KMS-11 (cell line): ENCODE data around the gene P2RY14.
"Not testable (repeated sequence)": the region's sequence is repeated elsewhere in the genome, so short reads cannot be mapped to it uniquely, and the experiment has no call there.

Experiments used
- H2AFZ ChIP-seq: fragments of 200-600 bp; sonication (generic); 2 replicates; pipeline ENCODE4 v1.6.1; 2016; ENCODE audit warnings: antibody characterized with exemption, mixed run types, low read depth
- H3K27ac ChIP-seq: fragments of 200-600 bp; sonication (generic); 2 replicates; pipeline ENCODE4 v1.6.1; 2016; ENCODE audit warnings: mild to moderate bottlenecking, mixed run types
- H3K27me3 ChIP-seq: fragments of 200-600 bp; sonication (generic); 2 replicates; pipeline ENCODE4 v1.6.1; 2017; ENCODE audit warnings: mild to moderate bottlenecking, low read depth, mixed run types, moderate library complexity; ENCODE audit not compliant: insufficient read depth
- H3K36me3 ChIP-seq: fragments of 200-600 bp; sonication (generic); 2 replicates; pipeline ENCODE4 v1.6.1; 2017; ENCODE audit warnings: mild to moderate bottlenecking, mixed run types; ENCODE audit not compliant: insufficient read depth
- H3K4me1 ChIP-seq: fragments of 200-600 bp; sonication (generic); 2 replicates; pipeline ENCODE4 v1.6.1; 2016; ENCODE audit warnings: mild to moderate bottlenecking, low read depth, mixed run types; ENCODE audit not compliant: poor library complexity, severe bottlenecking
- H3K4me2 ChIP-seq: fragments of 200-600 bp; sonication (generic); 2 replicates; pipeline ENCODE4 v1.7.0; 2016; ENCODE audit warnings: mild to moderate bottlenecking, mixed run types
- H3K4me3 ChIP-seq: fragments of 200-600 bp; sonication (generic); IDR thresholded peaks from 2 replicates; pipeline ENCODE4 v1.6.1; 2017; ENCODE audit warnings: low read depth, low read length, mixed read lengths; ENCODE audit not compliant: insufficient read depth
- H3K79me2 ChIP-seq: fragments of 200-600 bp; sonication (generic); 2 replicates; pipeline ENCODE4 v1.6.1; 2016; ENCODE audit warnings: low read depth, mixed run types; ENCODE audit not compliant: insufficient read depth
- H3K9ac ChIP-seq: fragments of 200-600 bp; sonication (generic); 2 replicates; pipeline ENCODE4 v1.6.1; 2016; ENCODE audit warnings: mild to moderate bottlenecking, mixed run types
- H4K20me1 ChIP-seq: fragments of 200-600 bp; sonication (generic); 2 replicates; pipeline ENCODE4 v1.6.1; 2016; ENCODE audit warnings: mild to moderate bottlenecking, mixed run types; ENCODE audit not compliant: insufficient read depth
- CTCF ChIP-seq: fragments of 200-600 bp; sonication (generic); conservative IDR thresholded peaks from 2 replicates; pipeline ENCODE4 v1.6.1; 2017; ENCODE audit warnings: low read depth, mild to moderate bottlenecking, antibody characterized with exemption, low read length, moderate library complexity, mixed read lengths

P2RY14 gene

GRCh38 chr3:151259664-151260063, 18.7 kb downstream of the P2RY14 start:
- no peaks in the 10 kb centered on the region for H3K4me1 ChIP-seq
- H3K36me3 ChIP-seq: no peaks in the 10 kb centered on the region
- H4K20me1 ChIP-seq: no peaks in the 10 kb centered on the region
- no peak overlapping the region for H3K4me3 ChIP-seq
- H3K79me2 ChIP-seq: no peaks in the 10 kb centered on the region
- H2AFZ ChIP-seq: no peak overlapping the region
- no peak overlapping the region for H3K4me2 ChIP-seq
- H3K27me3 ChIP-seq: no peaks in the 10 kb centered on the region
- no peak overlapping the region for H3K9ac ChIP-seq
- H3K27ac ChIP-seq: no peak overlapping the region
- TF ChIP-seq CTCF: no peak

GRCh38 chr3:151256749-151257148, 21.6 kb downstream of the P2RY14 start:
- no peak overlapping the region for H3K27ac ChIP-seq
- no peaks in the 10 kb centered on the region for H3K36me3 ChIP-seq
- H3K9ac ChIP-seq: no peak overlapping the region
- H3K4me3 ChIP-seq: no peak overlapping the region
- H3K4me1 ChIP-seq: no peaks in the 10 kb centered on the region
- no peak overlapping the region for H3K4me2 ChIP-seq
- H4K20me1 ChIP-seq: no peaks in the 10 kb centered on the region
- H2AFZ ChIP-seq: no peak overlapping the region
- no peaks in the 10 kb centered on the region for H3K27me3 ChIP-seq
- H3K79me2 ChIP-seq: no peaks in the 10 kb centered on the region
- TF ChIP-seq CTCF: no peak

- Histone ChIP-seq H3K4me2 (no peak overlapping the region), H3K27me3 (no peaks in the 10 kb centered on the region), H3K27ac (no peak overlapping the region), H3K36me3 (no peaks in the 10 kb centered on the region), H2AFZ (no peak overlapping the region), H3K4me1 (no peaks in the 10 kb centered on the region), H3K79me2 (no peaks in the 10 kb centered on the region), H4K20me1 (no peaks in the 10 kb centered on the region), H3K9ac (no peak overlapping the region), H3K4me3 (no peak overlapping the region)
- no peak for TF ChIP-seq CTCF
Measured at GRCh38 chr3:151248772-151249337, 29.5 kb downstream of the P2RY14 start.

- H3K27ac ChIP-seq, H3K4me1 ChIP-seq, H2AFZ ChIP-seq, H3K4me2 ChIP-seq, H3K79me2 ChIP-seq, H4K20me1 ChIP-seq, H3K9ac ChIP-seq, H3K36me3 ChIP-seq, H3K4me3 ChIP-seq, H3K27me3 ChIP-seq: not testable (repeated sequence)
Measured at GRCh38 chr3:151242006-151242405, 36.3 kb downstream of the P2RY14 start.

GRCh38 chr3:151236736-151237135, 41.6 kb downstream of the P2RY14 start:
- H2AFZ ChIP-seq: no peak overlapping the region
- TF ChIP-seq CTCF: no peak
- H3K4me1 ChIP-seq: no peaks in the 10 kb centered on the region
- no peak overlapping the region for H3K4me3 ChIP-seq
- no peaks in the 10 kb centered on the region for H3K27me3 ChIP-seq
- no peaks in the 10 kb centered on the region for H3K79me2 ChIP-seq
- H4K20me1 ChIP-seq: no peaks in the 10 kb centered on the region
- no peak overlapping the region for H3K27ac ChIP-seq
- H3K36me3 ChIP-seq: no peaks in the 10 kb centered on the region
- H3K9ac ChIP-seq: no peak overlapping the region
- no peak overlapping the region for H3K4me2 ChIP-seq
